Inflammatory macrophage treated with lipopolysaccharide for 4 hours (primary cell): ENCODE measurements around the gene ACAT1.
"Not testable (repeated sequence)": the region's sequence is repeated elsewhere in the genome, so short reads cannot be mapped to it uniquely, and the experiment has no call there.

ENCODE experiments used
- DNase-seq: peaks from one replicate; pipeline ENCODE4 v3.0.0-alpha.2; 2020

ACAT1 gene

DNA sequence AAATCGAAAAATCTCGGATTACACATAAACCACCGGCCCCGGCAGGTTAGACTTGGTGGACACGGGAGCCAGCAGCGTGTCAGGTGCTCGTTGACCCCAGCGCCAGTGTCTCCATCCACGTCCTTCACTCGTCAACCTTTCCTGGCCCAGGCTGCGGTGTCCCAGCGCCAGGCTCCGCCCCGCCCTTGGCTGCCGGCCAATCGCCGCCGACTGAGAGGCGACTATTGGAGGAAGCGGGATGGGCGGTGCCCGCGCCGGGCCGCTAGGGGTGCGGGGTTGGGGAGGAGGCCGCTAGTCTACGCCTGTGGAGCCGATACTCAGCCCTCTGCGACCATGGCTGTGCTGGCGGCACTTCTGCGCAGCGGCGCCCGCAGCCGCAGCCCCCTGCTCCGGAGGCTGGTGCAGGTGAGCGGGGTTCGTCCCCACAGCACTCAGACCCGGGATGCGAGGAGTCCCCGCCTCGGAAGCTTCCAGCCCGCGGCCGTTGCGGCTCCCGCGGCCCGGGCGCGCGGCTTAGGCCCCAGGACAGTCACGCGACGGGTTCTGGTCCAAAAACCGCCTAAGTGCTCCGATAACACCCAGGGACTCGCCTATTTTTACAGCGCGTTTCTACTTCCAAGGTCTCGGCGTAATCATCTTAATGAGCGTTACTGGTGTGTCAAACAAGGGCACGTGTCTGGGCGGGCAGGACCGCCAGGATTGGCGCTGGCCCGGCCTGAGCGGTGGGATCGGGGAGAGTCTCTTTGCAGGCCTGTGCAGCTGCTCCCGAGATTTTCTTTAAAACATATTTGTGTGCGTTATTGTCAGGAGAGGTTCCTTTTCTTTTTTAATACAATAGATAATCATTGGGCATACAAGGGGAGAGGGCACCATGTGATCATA is at the start of gene ACAT1:
ACAT1 (plus strand) TSS at position 294 of the 882 bp plus-strand sequence; CDS start at position 334, 40 bp downstream.
- peak; percentile 92 for DNase-seq

DNA sequence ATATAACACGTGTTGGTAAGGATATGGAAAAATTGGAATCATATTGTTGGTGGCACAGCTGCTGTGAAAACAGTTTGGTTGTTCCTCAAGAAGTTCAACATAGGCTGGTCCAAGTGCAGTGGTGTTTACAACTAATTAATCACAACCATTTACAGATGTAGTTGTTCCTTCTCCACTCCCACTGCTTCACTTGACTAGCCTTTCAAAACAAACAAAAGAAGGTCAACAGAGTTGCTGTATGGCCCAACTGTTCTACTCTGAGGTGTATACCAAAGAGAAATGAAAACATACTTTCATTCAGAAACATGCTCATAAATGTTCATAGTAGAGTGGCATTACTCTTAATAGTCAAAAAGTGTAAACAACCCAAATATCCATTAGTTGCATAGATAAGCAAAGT is 36.6 kb upstream of the ACAT1 start:
- DNase-seq: no peak

DNA sequence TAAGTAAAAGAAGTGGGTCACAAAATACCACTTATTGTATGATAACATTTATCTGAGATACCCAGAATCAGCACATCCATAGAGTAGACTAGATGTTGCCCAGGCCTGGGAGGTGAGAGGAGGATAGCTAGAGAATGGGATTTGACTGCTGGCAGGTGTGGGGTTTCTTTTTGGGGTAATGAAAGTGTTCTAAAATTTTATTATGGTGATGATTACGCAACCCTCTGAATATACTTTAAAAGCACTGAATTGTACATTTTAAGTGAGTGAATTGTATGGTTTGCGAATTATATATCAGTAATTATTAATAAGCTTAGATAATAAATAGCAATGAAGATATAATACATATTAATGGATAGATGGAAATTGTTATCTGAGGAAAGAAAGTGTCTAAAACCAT is 35.7 kb upstream of the ACAT1 start:
- no peak for DNase-seq

DNA sequence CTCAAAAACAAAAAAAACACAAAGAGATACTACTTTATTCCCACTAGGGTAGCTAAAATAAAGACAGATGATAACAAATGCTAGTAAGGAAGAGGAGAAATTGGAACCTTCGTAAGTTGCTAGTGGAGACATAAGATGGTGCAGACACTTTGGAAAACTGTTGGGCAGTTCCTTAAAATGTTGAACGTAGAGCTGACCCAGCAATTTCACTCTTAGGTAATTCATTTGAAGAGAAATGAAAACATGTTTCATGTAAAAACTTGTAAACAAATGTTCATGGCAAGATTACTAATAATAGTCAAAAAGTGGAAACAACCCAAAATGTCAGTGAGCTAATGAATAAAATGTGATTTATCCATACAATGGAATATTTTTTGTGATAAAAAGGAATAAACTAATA is 29.2 kb upstream of the ACAT1 start:
- peak; percentile 19 for DNase-seq

DNA sequence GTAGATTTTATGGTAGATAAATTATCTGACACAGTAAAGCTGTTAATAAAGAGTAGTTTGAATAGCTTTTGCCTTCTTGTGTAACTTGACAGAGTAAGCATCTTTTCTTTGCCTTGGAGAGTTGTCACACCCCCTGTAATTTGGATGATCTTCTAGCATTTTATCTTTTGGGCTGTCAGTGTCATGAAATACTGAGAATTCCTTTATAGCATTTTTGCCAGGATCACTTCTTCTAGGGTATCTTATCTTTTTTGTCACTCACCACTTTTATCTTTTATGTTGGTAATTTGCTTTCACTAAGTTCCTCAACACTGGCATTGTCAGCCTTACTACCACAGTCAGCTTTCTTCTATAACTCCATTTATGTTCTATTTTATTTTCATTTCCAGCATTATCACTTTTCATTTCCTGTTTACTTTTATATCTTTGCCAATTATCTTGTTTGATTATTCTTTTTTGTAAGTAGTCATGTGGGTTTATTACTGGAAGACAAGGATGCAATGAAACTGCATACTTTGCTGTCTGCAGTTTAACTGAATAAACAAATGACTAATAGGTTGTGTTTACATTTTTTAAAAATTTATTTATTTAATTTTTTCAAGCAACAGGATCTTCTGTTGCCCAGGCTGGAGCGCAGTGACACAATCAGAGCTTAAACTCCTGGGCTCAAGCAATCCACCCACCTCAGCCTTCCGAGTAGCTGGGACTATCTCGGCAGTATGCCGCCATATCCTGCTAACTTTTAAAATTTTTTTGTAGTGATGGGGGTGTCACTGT is 28.1 kb upstream of the ACAT1 start:
- no peak for DNase-seq

DNA sequence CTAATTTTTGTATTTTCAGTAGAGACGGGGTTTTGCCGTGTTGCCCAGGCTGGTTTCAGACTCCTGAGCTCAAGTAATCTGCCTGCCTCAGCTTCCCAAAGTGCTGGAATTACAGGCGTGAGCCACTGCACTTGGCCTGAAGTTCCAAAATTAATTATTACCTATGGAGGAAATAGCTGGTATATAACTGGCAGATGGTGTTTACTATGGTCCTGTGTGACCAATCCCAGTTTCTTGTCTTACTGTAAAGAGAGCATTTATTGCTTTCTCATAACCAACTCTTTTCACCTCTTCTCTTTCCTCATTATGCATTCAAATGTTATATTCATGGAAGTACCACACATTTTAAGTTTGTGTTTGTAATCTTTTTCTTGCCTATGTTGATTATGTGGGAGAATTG is 24.2 kb upstream of the ACAT1 start:
- no peak for DNase-seq

DNA sequence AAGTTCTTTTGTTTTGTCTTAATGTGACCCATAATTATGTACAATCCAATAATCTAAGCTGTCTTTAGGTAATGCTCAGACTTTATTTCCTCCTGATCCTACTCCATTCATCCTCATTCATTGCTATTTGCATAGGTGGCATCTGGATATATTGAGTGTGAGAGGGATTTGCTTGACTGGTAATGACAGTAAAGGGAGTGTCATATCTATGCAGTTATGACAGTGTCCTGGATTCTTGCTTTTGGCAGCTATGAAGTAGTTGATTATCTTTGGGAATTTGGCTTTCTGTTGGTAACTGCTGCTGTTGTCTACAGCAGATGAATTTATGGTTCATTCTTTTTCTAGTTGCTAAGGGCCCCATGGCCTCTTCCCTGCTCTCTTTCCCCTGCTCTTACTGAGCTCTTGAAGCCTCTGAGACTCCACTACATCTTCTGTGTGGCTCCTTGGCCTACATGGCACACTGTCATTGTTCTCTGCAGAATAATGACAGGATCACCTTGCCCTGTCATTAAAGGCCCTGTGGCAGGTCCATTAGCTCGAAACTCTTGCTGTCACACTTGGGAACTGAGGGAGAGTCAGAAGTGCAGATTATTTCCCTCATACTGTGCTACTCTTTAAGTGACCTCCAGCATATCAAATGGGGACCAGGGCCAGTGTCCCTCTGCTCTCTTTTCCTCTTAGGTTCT is 20.1 kb upstream of the ACAT1 start:
- DNase-seq: no peak

DNA sequence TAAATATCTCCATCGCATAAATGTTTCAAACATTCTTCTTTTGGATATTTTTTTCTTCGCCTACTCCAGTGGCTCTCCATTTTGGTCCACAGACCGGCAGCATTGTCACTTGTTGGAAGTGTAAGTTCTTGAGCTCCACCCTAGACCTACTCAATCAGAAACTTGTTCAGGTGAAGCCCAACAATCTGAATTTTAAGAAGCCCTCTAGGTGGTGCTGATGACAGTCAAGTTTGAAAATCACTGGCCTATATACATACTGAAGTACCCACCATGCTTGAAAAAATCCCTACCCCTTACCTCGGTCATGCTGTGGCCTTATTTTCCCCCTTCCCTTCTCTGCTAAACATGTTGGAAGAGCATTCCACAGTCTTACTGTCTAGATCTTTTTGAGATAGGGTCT is 10.2 kb upstream of the ACAT1 start:
- DNase-seq: no peak

DNA sequence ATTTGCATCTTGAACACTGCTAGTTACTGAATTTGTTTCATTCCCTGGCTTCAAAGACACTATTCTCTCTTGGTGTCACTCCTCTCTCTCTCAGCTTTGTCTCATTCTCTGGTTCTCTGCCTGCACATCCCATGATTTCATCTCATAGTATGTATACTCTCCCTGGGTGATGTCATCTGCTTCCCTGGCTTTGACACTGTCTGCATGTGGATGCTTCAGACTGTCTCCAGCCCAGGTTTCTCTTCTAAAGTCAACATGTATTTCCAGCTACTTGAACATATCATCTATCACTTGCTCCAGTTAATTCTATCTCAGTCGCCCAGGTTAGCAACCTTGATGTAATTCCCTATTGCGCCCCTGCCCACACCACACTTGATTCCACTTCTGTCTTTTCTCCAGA is 9.3 kb upstream of the ACAT1 start:
- no peak for DNase-seq

DNA sequence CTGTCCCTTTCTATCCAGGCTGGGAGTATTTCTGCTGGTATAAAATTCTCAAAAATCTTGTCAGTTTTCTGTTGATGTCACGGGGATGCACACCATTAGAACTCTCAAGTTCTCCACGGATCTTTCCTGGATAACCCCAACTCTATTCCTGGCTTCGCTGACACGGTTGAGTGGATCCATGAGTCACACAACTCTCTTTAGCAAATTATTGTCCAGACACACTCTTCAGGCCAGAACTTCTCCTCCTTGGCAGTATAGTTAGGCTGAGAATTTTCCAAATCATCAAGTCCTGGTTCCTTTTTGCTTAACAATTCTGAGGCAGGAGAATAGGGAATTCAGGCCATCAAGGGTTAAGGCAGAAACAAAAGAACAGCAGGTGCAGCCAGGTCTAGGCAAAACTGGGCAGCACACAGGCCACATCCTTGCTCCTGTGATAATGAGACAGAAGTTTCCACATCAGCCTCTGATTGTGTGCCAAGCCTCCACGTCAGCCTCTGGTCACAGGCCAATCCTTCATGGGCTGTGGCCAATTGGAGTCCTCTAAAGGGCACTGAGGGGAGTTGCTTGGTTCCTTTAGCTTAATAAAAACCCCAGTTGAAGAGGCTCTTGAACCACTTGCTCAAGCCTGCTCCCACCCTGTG is 5.7 kb upstream of the ACAT1 start:
- DNase-seq: no peak

DNA sequence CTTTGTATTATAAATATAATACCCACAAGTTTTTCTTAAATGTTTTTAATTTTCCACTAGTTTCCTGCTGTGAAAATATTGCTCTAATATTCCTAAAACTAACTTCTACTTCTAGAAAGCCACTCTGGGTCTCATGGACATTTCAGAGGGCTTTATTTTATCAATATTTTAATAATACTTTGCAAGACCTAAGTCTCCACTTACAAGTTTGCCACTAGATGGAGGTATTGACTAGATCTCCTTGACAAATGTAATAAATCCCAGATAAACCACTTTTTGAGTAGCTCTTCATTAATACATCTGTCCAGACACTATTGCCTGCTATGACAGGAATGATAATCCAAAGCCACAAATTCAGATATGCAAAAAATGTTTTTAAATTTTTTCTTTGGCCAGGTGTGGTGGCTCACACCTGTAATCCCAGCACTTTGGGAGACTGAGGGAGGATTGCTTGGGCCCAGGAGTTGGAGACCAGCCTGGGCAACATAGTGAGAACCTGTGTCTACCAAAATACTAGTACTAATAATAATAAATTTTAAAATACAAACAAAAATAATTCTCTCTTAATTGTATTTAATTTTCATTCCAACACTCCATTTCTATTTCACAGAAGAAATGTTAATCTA is 3.5 kb upstream of the ACAT1 start:
- DNase-seq: peak; percentile 52

DNA sequence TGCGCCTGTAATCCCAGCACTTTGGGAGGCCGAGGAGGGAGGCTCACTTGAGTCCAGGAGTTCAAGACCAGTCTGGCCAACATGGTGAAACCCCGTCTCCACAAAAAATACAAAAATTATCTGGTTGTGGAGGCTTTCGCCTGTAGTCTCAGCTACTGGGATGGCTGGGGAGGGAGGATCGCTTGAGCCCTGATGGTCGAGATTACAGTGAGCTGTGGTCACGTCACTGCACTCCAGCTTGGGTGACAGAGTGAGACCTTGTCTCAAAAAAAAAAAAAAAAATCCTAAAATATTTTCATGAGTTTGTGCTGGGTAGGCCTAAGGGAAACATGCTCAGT is 462 bp upstream of the ACAT1 start:
- not testable (repeated sequence) for DNase-seq

DNA sequence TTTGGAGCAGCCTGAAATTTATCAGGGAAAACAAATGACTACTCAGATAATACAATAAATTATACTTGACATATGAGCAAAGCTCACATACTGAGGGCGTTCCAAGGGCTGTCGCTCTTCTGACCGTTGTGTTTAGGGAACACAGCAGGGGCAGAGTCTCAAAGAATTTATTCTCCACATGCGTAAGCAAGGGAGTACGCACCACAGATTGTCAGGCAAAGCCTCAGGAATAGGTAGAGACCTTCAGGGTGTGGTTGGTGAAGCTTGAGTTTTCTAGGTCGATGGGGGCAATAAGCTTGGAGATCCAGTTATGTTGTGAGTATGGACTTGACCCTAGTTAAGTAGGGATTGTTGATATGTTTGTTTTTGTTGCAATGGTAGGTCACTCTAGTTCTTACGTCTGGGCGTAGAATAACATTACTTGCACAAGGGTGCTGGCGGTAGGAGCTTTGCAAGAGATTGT is 830 bp downstream of the ACAT1 start:
- no peak for DNase-seq

DNA sequence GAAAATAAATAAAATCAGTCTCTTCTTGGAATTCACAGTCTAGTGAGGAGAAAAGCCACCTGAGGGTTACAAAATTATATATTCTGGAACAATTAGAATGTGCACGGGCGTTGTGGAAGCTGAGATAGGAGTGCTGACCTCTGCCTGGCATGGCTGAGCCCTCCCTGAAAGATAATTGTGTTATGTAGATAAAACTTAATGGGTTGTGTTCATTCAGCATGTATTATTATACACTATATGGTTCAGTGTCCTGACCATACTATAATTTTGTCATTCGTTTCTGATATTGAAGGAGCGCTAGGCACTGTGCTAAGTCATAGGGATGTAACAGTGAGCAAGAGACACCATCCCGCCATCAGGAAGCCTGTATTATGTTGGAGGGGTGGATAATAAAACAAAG is 3.7 kb downstream of the ACAT1 start:
- DNase-seq: no peak

DNA sequence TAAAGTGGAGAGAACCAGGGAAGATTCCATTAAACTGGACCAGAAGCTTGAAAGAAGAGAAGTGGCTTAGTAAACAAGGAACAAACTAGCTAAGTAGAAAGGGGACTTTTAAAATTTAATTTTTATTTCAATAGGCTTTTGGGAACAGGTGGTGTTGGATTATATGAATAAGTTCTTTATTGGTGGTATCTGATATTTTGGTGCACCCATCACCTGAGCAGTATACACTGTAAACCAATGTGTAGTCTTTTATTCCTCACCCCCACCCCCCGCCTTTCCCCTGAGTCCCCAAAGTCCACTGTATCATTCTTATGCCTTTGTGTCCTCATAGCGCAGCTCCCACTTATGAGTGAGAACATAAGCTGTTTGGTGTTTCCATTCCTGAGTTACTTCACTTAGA is 7.4 kb downstream of the ACAT1 start:
- no peak for DNase-seq

DNA sequence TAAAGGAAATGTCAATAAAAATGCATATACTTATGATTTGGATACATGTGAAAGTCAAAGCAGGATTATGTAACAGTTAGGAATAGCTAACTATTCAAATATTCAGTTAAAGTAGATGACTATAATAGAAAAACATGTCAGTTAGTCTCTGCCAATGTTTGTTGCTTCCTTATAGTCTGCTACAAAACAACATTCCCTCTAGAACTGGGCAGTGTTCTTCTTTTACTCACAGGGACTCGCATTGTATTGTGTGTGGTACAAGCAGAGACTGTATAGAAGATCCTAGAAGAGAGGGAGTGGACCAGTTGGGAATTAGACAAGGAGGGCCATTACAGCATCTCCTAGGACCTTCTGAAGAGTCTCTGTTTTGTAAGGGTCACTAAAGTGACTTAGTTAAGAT is 10.6 kb downstream of the ACAT1 start:
- no peak for DNase-seq

DNA sequence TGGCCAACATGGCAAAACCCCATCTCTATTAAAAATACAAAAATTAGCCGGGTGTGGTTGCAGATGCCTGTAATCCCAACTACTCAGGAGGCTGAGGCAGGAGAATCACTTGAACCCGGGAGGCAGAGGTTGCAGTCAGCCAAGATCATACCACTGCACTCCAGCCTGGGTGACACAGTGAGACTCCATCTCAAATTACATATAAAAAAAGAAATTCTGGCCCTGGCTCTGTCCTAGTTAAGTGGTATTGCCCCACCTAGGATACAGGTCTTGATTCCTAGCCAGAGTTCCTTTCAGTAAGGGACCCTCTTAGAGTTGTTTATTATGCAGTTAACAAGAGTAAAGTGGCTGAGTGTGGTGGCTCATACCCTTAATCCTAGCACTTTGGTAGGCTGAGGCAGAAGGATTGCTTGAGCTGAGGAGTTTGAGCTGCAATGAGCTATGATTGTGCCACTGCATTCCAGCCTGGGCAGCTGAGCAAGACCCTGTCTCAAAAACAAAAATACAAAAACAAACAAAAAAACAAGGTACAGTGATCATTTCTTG is 11.7 kb downstream of the ACAT1 start:
- DNase-seq: not testable (repeated sequence)

DNA sequence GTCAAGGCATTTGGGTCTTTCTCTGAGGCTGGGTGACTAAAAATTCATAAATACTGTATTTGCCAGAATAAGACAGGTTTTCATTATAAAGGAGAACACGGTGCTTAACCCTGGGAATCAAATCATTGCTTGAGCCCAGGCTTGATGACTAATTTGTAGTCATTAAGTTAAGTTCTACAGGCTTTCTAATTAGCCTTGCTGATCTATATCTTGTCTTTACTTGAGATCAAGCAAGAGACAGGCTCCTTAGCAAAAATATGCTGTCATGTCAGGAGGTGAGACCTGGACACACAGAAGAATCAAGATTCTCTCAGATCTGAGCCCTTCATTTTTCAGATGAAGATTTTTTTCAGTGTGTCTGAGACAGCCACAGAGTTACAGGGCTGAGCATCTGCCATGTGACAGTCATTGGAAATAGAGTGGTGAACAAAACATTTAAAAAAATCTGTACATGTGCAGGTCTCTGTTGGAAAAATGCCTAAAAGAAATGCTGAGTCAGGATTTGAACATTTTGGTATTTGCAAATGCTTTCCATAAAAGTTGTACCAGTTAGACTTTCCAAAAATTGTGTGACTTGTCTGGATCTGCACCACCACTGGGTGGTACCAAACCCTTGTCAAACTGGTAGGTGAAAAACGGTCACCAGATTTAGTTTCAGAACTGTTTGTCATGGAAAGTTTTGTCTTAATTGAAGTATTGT is 14.6 kb downstream of the ACAT1 start:
- DNase-seq: no peak

DNA sequence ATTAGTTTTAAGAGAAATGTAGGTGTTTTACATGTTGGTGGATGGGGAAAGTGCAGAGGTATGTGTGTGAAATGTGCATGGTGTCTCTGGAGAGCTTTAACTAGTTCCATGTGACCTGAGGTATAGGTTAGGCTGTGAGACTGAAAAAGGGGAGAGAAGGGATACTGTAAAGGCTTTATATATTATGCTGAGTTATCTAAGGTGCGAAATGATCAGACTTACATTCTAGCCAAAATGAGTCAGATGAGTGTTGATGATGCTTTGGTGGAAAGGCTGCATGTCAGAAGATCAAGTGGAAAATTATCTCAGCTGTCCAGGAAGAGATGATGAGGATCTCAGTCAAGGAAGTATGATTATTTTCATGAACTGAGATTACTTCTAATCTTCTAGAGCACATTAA is 15.8 kb downstream of the ACAT1 start:
- no peak for DNase-seq

DNA sequence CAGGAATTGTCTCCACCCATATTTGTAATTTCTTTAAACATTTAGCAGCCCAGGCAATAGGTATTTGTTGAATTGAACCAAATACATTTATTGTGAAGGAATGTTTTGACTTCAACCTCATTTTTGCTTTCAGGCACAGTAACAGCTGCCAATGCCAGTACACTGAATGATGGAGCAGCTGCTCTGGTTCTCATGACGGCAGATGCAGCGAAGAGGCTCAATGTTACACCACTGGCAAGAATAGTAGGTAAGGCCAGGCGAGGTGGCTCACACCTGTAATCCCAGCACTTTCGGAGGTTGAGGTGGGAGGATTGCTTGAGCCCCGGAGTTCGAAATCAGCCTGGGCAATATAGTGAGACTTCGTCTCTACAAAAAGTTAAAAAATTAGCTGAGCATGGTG is 20.9 kb downstream of the ACAT1 start:
- no peak for DNase-seq

DNA sequence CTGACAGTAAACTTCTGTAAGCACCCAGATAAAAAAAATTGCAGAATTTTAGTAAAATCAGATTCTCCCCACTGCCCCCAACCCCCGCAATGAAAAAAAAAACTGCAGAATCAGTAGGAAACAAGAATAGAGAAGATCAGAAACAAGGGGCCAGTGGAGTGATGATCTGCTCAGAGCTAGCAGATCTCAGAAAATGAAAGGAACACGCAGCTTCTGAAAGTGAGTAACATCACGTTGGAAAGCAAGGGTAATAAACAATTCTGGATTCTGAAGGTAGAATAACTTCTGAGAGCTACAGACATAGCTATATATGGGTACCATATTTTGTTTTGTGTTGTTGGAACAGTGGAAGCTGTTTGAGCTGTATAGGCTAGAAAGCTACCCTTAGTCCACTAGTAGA is 23.2 kb downstream of the ACAT1 start:
- no peak for DNase-seq

DNA sequence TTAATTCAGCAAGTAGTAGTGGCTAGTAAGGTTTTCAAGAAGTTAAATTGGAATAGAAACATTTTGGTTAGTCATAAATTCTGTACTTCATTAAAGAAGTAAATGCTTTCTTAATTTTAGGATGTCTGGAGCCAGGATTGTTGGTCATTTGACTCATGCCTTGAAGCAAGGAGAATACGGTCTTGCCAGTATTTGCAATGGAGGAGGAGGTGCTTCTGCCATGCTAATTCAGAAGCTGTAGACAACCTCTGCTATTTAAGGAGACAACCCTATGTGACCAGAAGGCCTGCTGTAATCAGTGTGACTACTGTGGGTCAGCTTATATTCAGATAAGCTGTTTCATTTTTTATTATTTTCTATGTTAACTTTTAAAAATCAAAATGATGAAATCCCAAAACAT is 25.8 kb downstream of the ACAT1 start:
- DNase-seq: no peak
